GM23248 (cell line): ENCODE measurements around the gene FILIP1. TPM values are rescaled to one million over a fixed set of nuclear protein-coding genes. Genes with fewer than 3 reads are reported as not detected.

ENCODE experiments used
- DNase-seq: peaks from one replicate; pipeline ENCODE4 v3.0.0-alpha.2; 2015
- H2AFZ ChIP-seq: fragments of 200-600 bp; sonication (generic); 2 replicates; pipeline ENCODE4 v1.6.1; 2016; ENCODE audit warnings: antibody characterized with exemption
- H3F3A ChIP-seq: fragments of 200-600 bp; sonication (generic); 2 replicates; pipeline ENCODE4 v1.6.1; 2016; ENCODE audit warnings: mild to moderate bottlenecking, antibody characterized with exemption, mixed run types; ENCODE audit not compliant: insufficient read depth
- H3K27ac ChIP-seq: fragments of 200-600 bp; sonication (generic); 2 replicates; pipeline ENCODE4 v1.5.1; 2016; ENCODE audit warnings: mild to moderate bottlenecking
- H3K27me3 ChIP-seq: fragments of 200-600 bp; sonication (generic); replicated peaks from 2 replicates; pipeline ENCODE4 v1.6.1; 2016; ENCODE audit warnings: mild to moderate bottlenecking; ENCODE audit not compliant: insufficient read depth
- H3K36me3 ChIP-seq: fragments of 200-600 bp; sonication (generic); 2 replicates; pipeline ENCODE4 v1.6.1; 2016; ENCODE audit warnings: low read depth, mild to moderate bottlenecking
- H3K4me1 ChIP-seq: fragments of 200-600 bp; sonication (generic); 2 replicates; pipeline ENCODE4 v1.6.1; 2016; ENCODE audit warnings: mild to moderate bottlenecking; ENCODE audit not compliant: insufficient read depth
- H3K4me2 ChIP-seq: fragments of 200-600 bp; sonication (generic); one replicate; pipeline ENCODE4 v1.6.1; 2016; ENCODE audit warnings: mild to moderate bottlenecking; ENCODE audit not compliant: unreplicated experiment
- H3K4me3 ChIP-seq: fragments of 200-600 bp; sonication (generic); 2 replicates; pipeline ENCODE4 v1.5.1; 2016; ENCODE audit warnings: mild to moderate bottlenecking
- H3K79me2 ChIP-seq: fragments of 200-600 bp; sonication (generic); 2 replicates; pipeline ENCODE4 v1.6.1; 2016; ENCODE audit warnings: mild to moderate bottlenecking; ENCODE audit not compliant: insufficient read depth
- H3K9ac ChIP-seq: fragments of 200-600 bp; sonication (generic); 2 replicates; pipeline ENCODE4 v1.6.1; 2016; ENCODE audit warnings: mild to moderate bottlenecking
- H3K9me2 ChIP-seq: fragments of 200-600 bp; sonication (generic); 2 replicates; pipeline ENCODE4 v1.6.1; 2016; ENCODE audit warnings: mixed run types, mild to moderate bottlenecking, moderate library complexity; ENCODE audit not compliant: insufficient read depth
- H3K9me3 ChIP-seq: fragments of 200-600 bp; sonication (generic); one replicate; pipeline ENCODE4 v1.6.1; 2017; ENCODE audit warnings: low read depth
- H4K20me1 ChIP-seq: fragments of 200-600 bp; sonication (generic); 2 replicates; pipeline ENCODE4 v1.6.0; 2016; ENCODE audit not compliant: insufficient read depth
- EZH2 ChIP-seq: fragments of 200-600 bp; sonication (generic); IDR thresholded peaks from 2 replicates; pipeline ENCODE4 v1.6.1; 2018; ENCODE audit warnings: antibody characterized with exemption, mild to moderate bottlenecking; ENCODE audit not compliant: insufficient read depth, poor library complexity, severe bottlenecking
- EZH2phosphoT487 ChIP-seq: fragments of 200-600 bp; sonication (generic); IDR thresholded peaks from 2 replicates; pipeline ENCODE4 v1.6.1; 2018; ENCODE audit warnings: antibody characterized with exemption, moderate library complexity, mild to moderate bottlenecking, low read depth; ENCODE audit not compliant: insufficient read depth
- WGBS, 2 experiments: methylation state at CpG; one replicate each; pipeline ENCODE4 v1.1.6; 2015 to 2017; ENCODE audit warnings: low lambda C conversion rate in 2 of 2, low coverage in 1 of 2; ENCODE audit errors: missing lambda C conversion rate in 2 of 2; 5-methylcytosine and 5-hydroxymethylcytosine counted together
- in situ Hi-C: fragments of 300-500 bp; cut with MboI; formaldehyde crosslinking; loops from 2 replicates; pipeline ENCODE4 v1.15.0; 2020
- polyA plus RNA-seq: library from polyadenylated mRNA; unstranded; fragments of >200 nt; fragmentation: Nextera tagmentation; extraction: Ambion mirVana; gene quantifications from 2 replicates; pipeline ENCODE4 v1.2.1, GENCODE V29; 2016
- total RNA-seq: library from RNA; depleted of rRNA; stranded (reverse); fragments of >200 nt; shearing (Covaris generic); gene quantifications from 2 replicates; pipeline ENCODE4 v1.2.3, GENCODE V29; 2014

FILIP1 gene
- total and polyA plus RNA-seq, 2 experiments from 2014 or later, result under 0.01 TPM; not detected in 1

GRCh38 chr6:75331151-75331550 is 162.4 kb downstream of the FILIP1 start:
- peak; percentile 86 for DNase-seq
- Histone ChIP-seq H2AFZ (no peak overlapping the region), H3K27ac (peak overlapping the region; percentile 36)

GRCh38 chr6:75329703-75330102 is 163.9 kb downstream of the FILIP1 start:
- no peaks in the 10 kb centered on the region for H3K9me3 ChIP-seq
- in situ Hi-C loops, result no loop called here
- H3K36me3 ChIP-seq, result no peaks in the 10 kb centered on the region
- H4K20me1 ChIP-seq, result no peaks in the 10 kb centered on the region
- H3K79me2 ChIP-seq, result no peaks in the 10 kb centered on the region
- no peak for TF ChIP-seq EZH2phosphoT487
- no peak for TF ChIP-seq EZH2
- no peak overlapping the region for H2AFZ ChIP-seq
- DNase-seq, result no peak
- 100% methylated on average over 1 of the region's 1 CpG for WGBS, 2 experiments
- H3K27me3 ChIP-seq, result no peaks in the 10 kb centered on the region
- no peak overlapping the region for H3K4me3 ChIP-seq
- H3K4me1 ChIP-seq, result peaks cover 36% of the 10 kb centered on the region
- H3K4me2 ChIP-seq, result no peak overlapping the region
- H3K9me2 ChIP-seq, result no peaks in the 10 kb centered on the region
- H3K9ac ChIP-seq, result no peak overlapping the region
- H3F3A ChIP-seq, result peaks cover 16% of the 10 kb centered on the region
- H3K27ac ChIP-seq, result no peak overlapping the region

More at GRCh38 chr6:75331151-75331550, 162.4 kb downstream of the FILIP1 start:
- Histone ChIP-seq H3K9me2 (no peaks in the 10 kb centered on the region), H3K9me3 (no peaks in the 10 kb centered on the region), H3K79me2 (no peaks in the 10 kb centered on the region), H3F3A (peaks cover 30% of the 10 kb centered on the region), H3K4me3 (no peak overlapping the region), H3K27me3 (no peaks in the 10 kb centered on the region), H3K36me3 (no peaks in the 10 kb centered on the region), H4K20me1 (no peaks in the 10 kb centered on the region), H3K4me2 (peak overlapping the region; percentile 46), H3K9ac (no peak overlapping the region), H3K4me1 (peaks cover 44% of the 10 kb centered on the region)
- TF ChIP-seq EZH2 (no peak), EZH2phosphoT487 (no peak)
- in situ Hi-C loops, result no loop called here
- 2% methylated on average over 2 of the region's 2 CpGs for WGBS, 2 experiments

DNA sequence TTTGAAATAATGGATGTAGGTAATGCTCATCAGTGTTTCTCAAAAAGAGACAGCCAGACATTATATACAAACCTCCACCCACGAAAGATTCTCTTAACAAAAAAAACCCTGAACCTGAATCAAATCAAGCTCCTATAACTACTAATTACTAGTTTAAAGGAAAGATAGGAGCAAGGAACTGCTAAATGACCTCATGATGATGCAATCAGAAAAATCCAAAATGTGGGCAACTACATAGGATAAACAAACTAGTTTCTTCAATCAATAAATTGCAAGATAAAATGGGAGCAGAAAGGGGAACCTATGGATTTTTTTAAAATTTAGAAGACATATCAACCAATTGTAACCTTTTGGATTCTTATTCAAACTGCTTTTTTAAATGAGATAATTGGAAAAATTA is 165.8 kb downstream of the FILIP1 start:
- no peaks in the 10 kb centered on the region for H3K79me2 ChIP-seq
- H4K20me1 ChIP-seq, result no peaks in the 10 kb centered on the region
- WGBS, 2 experiments, result 97 to 100% methylated on average over 1 of the region's 1 CpG
- H2AFZ ChIP-seq, result no peak overlapping the region
- H3K4me2 ChIP-seq, result no peak overlapping the region
- no peak overlapping the region for H3K27ac ChIP-seq
- no peak overlapping the region for H3K9ac ChIP-seq
- TF ChIP-seq EZH2, result no peak
- no peak for TF ChIP-seq EZH2phosphoT487
- no peaks in the 10 kb centered on the region for H3K9me3 ChIP-seq
- no peaks in the 10 kb centered on the region for H3K36me3 ChIP-seq
- H3K27me3 ChIP-seq, result no peaks in the 10 kb centered on the region
- no peak for DNase-seq
- no peak overlapping the region for H3K4me3 ChIP-seq
- 0 out of 2 replicates have a peak, but pooled peaks cover 5% of the 10 kb centered on the region for H3F3A ChIP-seq
- H3K9me2 ChIP-seq, result no peaks in the 10 kb centered on the region
- in situ Hi-C loops, result no loop called here
- H3K4me1 ChIP-seq, result peaks cover 24% of the 10 kb centered on the region

DNA sequence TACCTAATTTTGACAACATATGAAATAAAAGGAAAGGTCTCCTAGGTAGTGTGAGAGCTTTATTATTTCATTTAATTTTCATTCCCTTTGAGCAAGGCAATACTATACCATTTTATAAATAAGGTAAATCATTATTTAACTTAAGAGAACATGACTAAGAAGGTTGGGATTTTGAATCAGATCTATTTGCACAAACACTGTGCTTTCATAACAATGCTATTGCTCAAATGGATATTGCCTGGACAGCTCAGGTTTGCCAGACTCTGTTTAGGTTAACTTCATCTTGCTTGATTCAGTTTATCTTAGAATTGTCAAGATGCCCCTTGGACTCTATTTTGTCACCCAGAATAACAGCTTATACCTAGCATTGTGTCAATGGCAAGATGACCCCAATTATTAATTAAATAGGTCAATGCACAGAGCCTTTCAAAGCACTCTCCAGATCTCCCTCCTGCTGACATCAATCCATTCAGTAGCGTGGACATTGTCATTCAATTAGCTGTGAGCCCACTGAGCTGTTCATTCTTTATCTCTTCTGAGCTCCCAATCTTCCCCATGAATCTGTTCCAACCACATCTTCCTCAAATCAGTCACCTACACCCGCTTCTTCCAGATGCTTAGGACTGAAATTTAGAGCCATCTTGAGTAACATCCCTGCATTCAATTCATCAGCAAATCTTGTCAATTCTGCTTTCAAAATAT is 166.9 kb downstream of the FILIP1 start:
- Histone ChIP-seq H3K9me3 (no peaks in the 10 kb centered on the region), H3K9ac (no peak overlapping the region), H4K20me1 (no peaks in the 10 kb centered on the region), H3K79me2 (no peaks in the 10 kb centered on the region), H3K4me3 (no peak overlapping the region), H3K36me3 (no peaks in the 10 kb centered on the region), H3K4me2 (no peak overlapping the region), H3K27ac (no peak overlapping the region), H3K9me2 (no peaks in the 10 kb centered on the region), H3F3A (0 out of 2 replicates have a peak, but pooled peaks cover 5% of the 10 kb centered on the region), H2AFZ (no peak overlapping the region), H3K4me1 (peaks cover 20% of the 10 kb centered on the region), H3K27me3 (no peaks in the 10 kb centered on the region)
- TF ChIP-seq EZH2phosphoT487 (no peak), EZH2 (no peak)
- DNase-seq, result peak; percentile 53
- WGBS, 2 experiments, result 94 to 100% methylated on average over 2 of the region's 2 CpGs
- in situ Hi-C loops, result no loop called here
